HEK293T (cell line): Measurements from ENCODE around the gene MRPS5.

Experiments
- CTCF ChIA-PET: fragments of 350-600 bp; formaldehyde crosslinking; extraction: SDS; loops from one replicate; lab custom pipeline; 2021; ENCODE audit warnings: antibody characterized with exemption, inconsistent platforms; lab: Yijun Ruan, JAX
- POLR2A ChIA-PET: fragments of 350-600 bp; formaldehyde crosslinking; extraction: SDS; loops from one replicate; lab custom pipeline; 2020; ENCODE audit warnings: antibody characterized with exemption, inconsistent platforms; lab: Yijun Ruan, JAX
- DNase-seq: peaks from one replicate; pipeline ENCODE4 v3.0.0; 2012; ENCODE audit warnings: mixed read lengths; ENCODE audit errors: extremely low spot score
- ARNT ChIP-seq: fragments of 450-650 bp; IDR thresholded peaks from 2 replicates; pipeline ENCODE4 v1.6.1; 2017; ENCODE audit warnings: mild to moderate bottlenecking
- BHLHE40 ChIP-seq: fragments of 450-650 bp; IDR thresholded peaks from 2 replicates; pipeline ENCODE4 v1.6.1; 2016; ENCODE audit warnings: mild to moderate bottlenecking, moderate library complexity, borderline replicate concordance
- CTBP1 ChIP-seq: fragments of 450-650 bp; IDR thresholded peaks from 2 replicates; pipeline ENCODE4 v1.6.1; 2016; ENCODE audit warnings: borderline replicate concordance
- ELF4 ChIP-seq: fragments of 450-650 bp; IDR thresholded peaks from 2 replicates; pipeline ENCODE4 v1.6.1; 2017; ENCODE audit warnings: antibody characterized with exemption
- FOXA1 ChIP-seq: fragments of 450-650 bp; IDR thresholded peaks from 2 replicates; pipeline ENCODE4 v1.6.1; 2016; ENCODE audit warnings: mild to moderate bottlenecking
- FOXK2 ChIP-seq: fragments of 450-650 bp; IDR thresholded peaks from 2 replicates; pipeline ENCODE4 v1.6.1; 2016; ENCODE audit warnings: mild to moderate bottlenecking
- FOXM1 ChIP-seq: fragments of 450-650 bp; IDR thresholded peaks from 2 replicates; pipeline ENCODE4 v1.6.1; 2017; ENCODE audit warnings: mild to moderate bottlenecking, borderline replicate concordance
- HDGF ChIP-seq: fragments of 450-650 bp; IDR thresholded peaks from 2 replicates; pipeline ENCODE4 v1.6.1; 2017; ENCODE audit warnings: antibody characterized with exemption, borderline replicate concordance
- L3MBTL2 ChIP-seq: fragments of 450-650 bp; conservative IDR thresholded peaks from 2 replicates; pipeline ENCODE4 v1.6.1; 2016; ENCODE audit warnings: mild to moderate bottlenecking
- LEF1 ChIP-seq: fragments of 450-650 bp; IDR thresholded peaks from 2 replicates; pipeline ENCODE4 v1.6.1; 2017; ENCODE audit warnings: mild to moderate bottlenecking, borderline replicate concordance
- NFRKB ChIP-seq: fragments of 450-650 bp; IDR thresholded peaks from 2 replicates; pipeline ENCODE4 v1.6.1; 2016; ENCODE audit warnings: mild to moderate bottlenecking, moderate library complexity
- SP1 ChIP-seq: fragments of 450-650 bp; IDR thresholded peaks from 2 replicates; pipeline ENCODE4 v1.6.1; 2017
- SUZ12 ChIP-seq: fragments of 450-650 bp; IDR thresholded peaks from 2 replicates; pipeline ENCODE4 v1.6.1; 2016; ENCODE audit warnings: mild to moderate bottlenecking
- TARDBP ChIP-seq: fragments of 450-650 bp; IDR thresholded peaks from 2 replicates; pipeline ENCODE4 v1.6.1; 2016
- ZNF384 ChIP-seq: fragments of 450-650 bp; IDR thresholded peaks from 2 replicates; pipeline ENCODE4 v1.6.1; 2016
- TF ChIP-seq, protein P1 (sequence below): fragments of 450-650 bp; IDR thresholded peaks from 2 replicates; pipeline ENCODE4 v1.6.1; 2016

Gene MRPS5

DNA sequence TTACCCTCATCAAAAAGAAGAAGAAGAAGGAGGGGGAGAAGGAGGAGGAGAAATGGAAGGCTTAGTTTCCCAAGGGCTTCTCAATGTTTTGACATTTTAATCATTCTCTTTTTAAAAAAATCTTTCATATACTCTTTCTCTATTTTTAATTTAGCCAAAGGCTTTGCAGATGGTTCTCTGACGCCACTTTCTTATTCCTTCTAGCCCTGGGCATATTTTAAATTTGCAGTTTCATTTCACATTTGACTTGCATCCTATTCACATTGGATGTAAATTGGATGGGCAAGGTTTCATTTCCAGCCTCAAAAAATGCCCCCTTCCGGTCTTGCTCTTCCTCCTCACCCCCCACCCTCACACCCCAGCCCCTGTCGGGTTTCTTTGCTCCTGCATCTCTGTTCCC is 66.3 kb downstream of the MRPS5 start:
- TF ChIP-seq CTBP1, result no peak
- TF ChIP-seq, protein P1, sequence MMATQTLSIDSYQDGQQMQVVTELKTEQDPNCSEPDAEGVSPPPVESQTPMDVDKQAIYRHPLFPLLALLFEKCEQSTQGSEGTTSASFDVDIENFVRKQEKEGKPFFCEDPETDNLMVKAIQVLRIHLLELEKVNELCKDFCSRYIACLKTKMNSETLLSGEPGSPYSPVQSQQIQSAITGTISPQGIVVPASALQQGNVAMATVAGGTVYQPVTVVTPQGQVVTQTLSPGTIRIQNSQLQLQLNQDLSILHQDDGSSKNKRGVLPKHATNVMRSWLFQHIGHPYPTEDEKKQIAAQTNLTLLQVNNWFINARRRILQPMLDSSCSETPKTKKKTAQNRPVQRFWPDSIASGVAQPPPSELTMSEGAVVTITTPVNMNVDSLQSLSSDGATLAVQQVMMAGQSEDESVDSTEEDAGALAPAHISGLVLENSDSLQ, result no peak
- no peak for TF ChIP-seq ZNF384
- no peak for TF ChIP-seq HDGF
- TF ChIP-seq FOXA1, result no peak
- no peak for TF ChIP-seq TARDBP
- TF ChIP-seq SUZ12, result no peak
- TF ChIP-seq SP1, result no peak
- no peak for TF ChIP-seq NFRKB
- TF ChIP-seq FOXM1, result no peak
- TF ChIP-seq ARNT, result no peak
- no peak for TF ChIP-seq LEF1
- TF ChIP-seq FOXK2, result no peak
- no peak for TF ChIP-seq BHLHE40
- TF ChIP-seq ELF4, result no peak
- TF ChIP-seq L3MBTL2, result no peak
- ChIA-PET CTCF (no interaction called here), POLR2A (no interaction called here)
- no peak for DNase-seq

DNA sequence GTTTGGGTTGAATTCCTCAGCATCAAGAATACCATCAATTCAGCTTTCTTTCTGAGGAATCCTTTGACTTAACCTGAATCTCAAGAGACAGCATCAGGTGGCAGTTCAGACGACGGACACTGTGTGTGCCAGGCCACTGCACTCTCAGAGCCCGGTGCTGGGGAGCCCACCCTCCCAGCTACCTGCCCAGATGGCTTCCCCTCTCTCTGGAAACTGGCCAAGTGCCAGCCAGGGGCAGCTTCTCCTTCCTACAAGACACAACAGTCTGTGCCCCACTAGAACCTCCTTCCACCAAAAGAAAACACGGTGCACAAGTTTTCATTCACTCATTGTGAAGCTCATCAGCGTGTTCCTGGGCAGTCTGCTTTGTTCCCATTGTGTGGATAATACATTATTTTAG is 67.6 kb downstream of the MRPS5 start:
- POLR2A ChIA-PET, result no interaction called here
- TF ChIP-seq FOXK2 (no peak), HDGF (no peak), FOXM1 (no peak), SUZ12 (no peak), CTBP1 (no peak), ELF4 (no peak), BHLHE40 (no peak), ARNT (no peak)
- TF ChIP-seq, protein P1, result no peak
- CTCF ChIA-PET, result interaction anchor here (0.7 to 1.5 kb wide), 6 partner anchors 9 to 68 kb away, joined by 3 to 13 read pairs (median 4); no protein-coding TSS in a partner anchor

DNA sequence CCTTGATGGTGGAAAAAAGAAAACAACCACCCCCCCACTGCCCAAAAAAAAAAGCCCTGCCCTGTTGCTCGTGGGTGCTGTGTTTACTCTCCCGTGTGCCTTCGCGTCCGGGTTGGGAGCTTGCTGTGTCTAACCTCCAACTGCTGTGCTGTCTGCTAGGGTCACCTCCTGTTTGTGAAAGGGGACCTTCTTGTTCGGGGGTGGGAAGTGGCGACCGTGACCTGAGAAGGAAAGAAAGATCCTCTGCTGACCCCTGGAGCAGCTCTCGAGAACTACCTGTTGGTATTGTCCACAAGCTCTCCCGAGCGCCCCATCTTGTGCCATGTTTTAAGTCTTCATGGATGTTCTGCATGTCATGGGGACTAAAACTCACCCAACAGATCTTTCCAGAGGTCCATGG is 68.1 kb downstream of the MRPS5 start:
- no peak for DNase-seq
- ChIA-PET CTCF (interaction anchor here (0.7 to 1.5 kb wide), 6 partner anchors 9 to 67 kb away, joined by 3 to 5 read pairs (median 4); no protein-coding TSS in a partner anchor), POLR2A (no interaction called here)
- TF ChIP-seq SP1 (no peak), CTBP1 (no peak), FOXM1 (no peak), FOXA1 (no peak), ZNF384 (no peak), L3MBTL2 (no peak), ARNT (no peak), NFRKB (no peak), TARDBP (no peak), ELF4 (no peak), LEF1 (no peak), HDGF (no peak), FOXK2 (no peak), BHLHE40 (no peak), SUZ12 (no peak)
- TF ChIP-seq, protein P1, result no peak

More for the DNA sequence above, 67.6 kb downstream of the MRPS5 start:
- DNase-seq, result no peak

DNA sequence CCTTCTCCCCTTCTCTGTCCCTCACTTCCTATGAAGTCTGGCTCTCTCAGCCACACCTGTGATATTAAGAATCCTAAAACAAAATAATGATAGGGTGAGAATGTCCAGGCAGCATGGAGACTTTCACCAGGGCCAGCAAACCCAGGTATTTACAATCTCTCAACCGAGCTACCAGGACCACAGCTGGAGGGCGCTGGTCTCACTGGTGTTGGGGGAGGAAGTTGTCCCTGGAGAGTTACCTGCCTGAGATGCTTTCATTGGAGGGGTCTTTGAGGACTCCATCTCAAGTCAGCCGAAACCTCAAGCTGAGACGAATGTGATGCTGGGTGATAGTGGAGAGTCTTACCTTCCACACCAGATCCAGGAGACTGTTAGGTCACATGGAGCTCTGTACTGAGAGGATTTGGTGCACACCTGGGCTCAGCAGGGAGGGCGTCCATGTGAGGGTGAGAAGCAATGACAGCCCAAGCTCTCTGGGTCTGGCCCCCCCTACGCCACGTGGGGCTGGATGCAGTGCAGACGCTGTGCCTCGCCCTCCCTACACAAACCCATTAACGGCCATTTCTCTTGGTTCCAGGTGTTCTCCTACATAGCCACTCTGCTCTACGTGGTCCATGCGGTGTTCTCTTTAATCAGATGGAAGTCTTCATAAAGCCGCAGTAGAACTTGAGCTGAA is 68.7 kb downstream of the MRPS5 start:
- DNase-seq, result no peak
- ChIA-PET CTCF (interaction anchor here (1.1 to 1.5 kb wide), 2 partner anchors 10 to 31 kb away, joined by 4 read pairs; no protein-coding TSS in a partner anchor), POLR2A (no interaction called here)
- no peak for TF ChIP-seq FOXM1
- TF ChIP-seq TARDBP, result no peak
- no peak for TF ChIP-seq HDGF
- TF ChIP-seq SP1, result no peak
- TF ChIP-seq NFRKB, result no peak
- TF ChIP-seq SUZ12, result no peak
- TF ChIP-seq FOXK2, result no peak
- TF ChIP-seq LEF1, result no peak
- TF ChIP-seq CTBP1, result no peak
- no peak for TF ChIP-seq L3MBTL2
- no peak for TF ChIP-seq FOXA1
- TF ChIP-seq, protein P1, result no peak
- TF ChIP-seq ELF4, result no peak
- no peak for TF ChIP-seq BHLHE40

DNA sequence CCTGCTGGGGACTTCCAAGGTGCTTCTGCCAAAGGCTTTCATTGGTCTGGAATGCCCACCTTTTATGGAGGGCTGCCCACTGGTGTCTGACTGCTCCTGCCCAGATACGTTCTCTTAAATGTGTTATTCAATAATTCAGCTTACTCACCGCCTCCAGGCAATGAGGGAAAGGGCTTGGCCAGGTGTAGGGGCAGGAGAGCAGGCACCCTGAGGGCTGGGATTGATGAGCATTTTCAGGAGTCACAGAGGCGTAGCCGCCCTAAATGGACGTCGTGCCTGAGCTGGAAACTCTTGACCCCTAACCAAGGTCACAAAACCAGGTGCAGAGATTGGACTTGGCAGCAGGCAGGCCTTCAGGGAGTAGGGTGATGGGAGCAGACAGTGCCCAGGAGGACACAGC is 69.3 kb downstream of the MRPS5 start:
- POLR2A ChIA-PET, result no interaction called here
- CTCF ChIA-PET, result no interaction called here

More for the DNA sequence above, 69.3 kb downstream of the MRPS5 start:
- TF ChIP-seq BHLHE40, result no peak
- TF ChIP-seq FOXM1, result no peak
- no peak for TF ChIP-seq FOXA1
- no peak for TF ChIP-seq CTBP1
- no peak for DNase-seq
